Measurements from ENCODE around the gene MPP3.

GRCh38 chr17:43812396-43813265 is 20.3 kb downstream of the MPP3 start:
- TF ChIP-seq ATF3 (IDR thresholded peaks at IDR 0.05) (no peak), CTCF (IDR thresholded peaks at IDR 0.05 in 2 of 3, conservative IDR thresholded peaks at IDR 0.05 in 1 of 3; ENCODE audit: borderline replicate concordance in 1 of 3, insufficient read depth in 1 of 3, low read depth in 2 of 3, low read length in 2 of 3) (no peak)
